K562 (cell line): ENCODE results near the gene PTBP3. TPM values are rescaled to one million over a fixed set of nuclear protein-coding genes. Genes with fewer than 3 reads are reported as not detected.

Experiments used
- ATAC-seq: fragments of 200-7000 bp; cut with Tn5 transposase; 3 replicates; pipeline ENCODE4 v1.9.1; 2020; ENCODE audit warnings: moderate library complexity
- BruUV-seq: library from RNA; stranded (reverse); fragments of 400-500 nt; replicated peaks from 2 replicates; lab custom pipeline; 2021; lab: Mats Ljungman, UMichigan
- CTCF ChIA-PET: fragments of 300-600 bp; formaldehyde crosslinking; extraction: SDS; loops from one replicate; lab custom pipeline; 2021; ENCODE audit warnings: low intra/inter-chr PET ratio; lab: Yijun Ruan, JAX
- POLR2A ChIA-PET: fragments of 300-600, 350-650 bp; sonication (Branson Sonifier 250); formaldehyde crosslinking; extraction: SDS; loops from one replicate; lab custom pipeline; 2021; ENCODE audit warnings: antibody characterized with exemption, inconsistent platforms; lab: Yijun Ruan, JAX
- DNase-seq, 4 experiments: peaks; one replicate each; pipeline versions ENCODE4 v3.0.0 to v3.0.0-alpha.2; 2011 to 2018; ENCODE audit warnings: low spot score in 3 of 4, mixed read lengths in 3 of 4; ENCODE audit errors: extremely low read depth in 1 of 4
- FAIRE-seq: peaks from 2 replicates; lab custom pipeline; 2011; peaks lifted over from hg19 to GRCh38; lab: Jason Lieb, UNC
- H2AFZ ChIP-seq: 2 replicates; pipeline ENCODE4 v1.6.0; 2011; ENCODE audit warnings: low read depth, low read length, control low read depth, inconsistent platforms
- H3K27ac ChIP-seq: fragments of 200-600 bp; 3 replicates; pipeline ENCODE4 v1.8.0; 2011; ENCODE audit warnings: low read depth, mild to moderate bottlenecking, control low read depth, inconsistent platforms, low read length, moderate library complexity, mixed read lengths; ENCODE audit errors: extremely low read depth
- H3K27me3 ChIP-seq, 2 experiments: fragments of 300-600 bp in 1 of 2; 2 replicates in 1 of 2; 3 replicates in 1 of 2; pipeline versions ENCODE4 v1.6.0 to v1.8.0; 2011; ENCODE audit warnings: inconsistent platforms in 2 of 2, low read length in 2 of 2, mild to moderate bottlenecking in 1 of 2, mixed read lengths in 1 of 2, moderate library complexity in 1 of 2; ENCODE audit not compliant: control insufficient read depth in 2 of 2, insufficient read depth in 2 of 2
- H3K36me3 ChIP-seq: fragments of 300-600 bp; 3 replicates; pipeline ENCODE4 v1.8.0; 2011; ENCODE audit warnings: mild to moderate bottlenecking, low read length, inconsistent platforms; ENCODE audit not compliant: control insufficient read depth, insufficient read depth
- H3K4me1 ChIP-seq, 2 experiments: fragments of 200-600 bp in 1 of 2; replicated peaks in 1 of 2; 2 replicates in 1 of 2; 3 replicates in 1 of 2; pipeline versions ENCODE4 v1.5.1 to v1.8.0; 2011; ENCODE audit warnings: inconsistent platforms in 2 of 2, low read length in 2 of 2, mild to moderate bottlenecking in 1 of 2, mixed read lengths in 1 of 2, moderate library complexity in 1 of 2; ENCODE audit not compliant: control insufficient read depth in 2 of 2, insufficient read depth in 2 of 2
- H3K4me2 ChIP-seq: 2 replicates; pipeline ENCODE4 v1.6.1; 2011; ENCODE audit warnings: low read length, control low read depth, inconsistent platforms, mixed read lengths; ENCODE audit not compliant: insufficient read depth
- H3K4me3 ChIP-seq: fragments of 200-600 bp; sonication (generic), shearing (Covaris generic); 2 replicates; pipeline ENCODE4 v1.5.1; 2016; ENCODE audit warnings: control low read depth, inconsistent platforms
- H3K79me2 ChIP-seq: fragments of 200-600 bp; 3 replicates; pipeline ENCODE4 v1.8.0; 2011; ENCODE audit warnings: low read length, inconsistent platforms; ENCODE audit not compliant: control insufficient read depth, insufficient read depth
- H3K9ac ChIP-seq, 2 experiments: 2 replicates each; pipeline versions ENCODE4 v1.6.0 to v1.6.1; 2011; ENCODE audit warnings: low read depth in 2 of 2, low read length in 2 of 2, control low read depth in 1 of 2, inconsistent platforms in 1 of 2, mild to moderate bottlenecking in 1 of 2, mixed read lengths in 1 of 2; ENCODE audit not compliant: insufficient read depth in 1 of 2
- H3K9me1 ChIP-seq: one replicate; pipeline ENCODE4 v1.6.0; 2011; ENCODE audit warnings: inconsistent platforms, mild to moderate bottlenecking, low read length, moderate library complexity; ENCODE audit not compliant: control insufficient read depth, insufficient read depth
- H3K9me3 ChIP-seq: replicated peaks from 2 replicates; pipeline ENCODE4 v1.5.1; 2011; ENCODE audit warnings: low read depth, low read length, inconsistent platforms; ENCODE audit not compliant: control insufficient read depth, insufficient read depth
- H4K20me1 ChIP-seq: replicated peaks from 2 replicates; pipeline ENCODE4 v1.6.1; 2011; ENCODE audit warnings: low read length, inconsistent platforms, mixed read lengths; ENCODE audit not compliant: control insufficient read depth, insufficient read depth
- ARHGAP35 ChIP-seq: fragments of 450-650 bp; IDR thresholded peaks from 2 replicates; pipeline ENCODE4 v1.6.1; 2018; ENCODE audit not compliant: partially characterized antibody
- ATF3 ChIP-seq, 2 experiments: fragments of 450-650 bp in 1 of 2; sonication (generic) in 1 of 2; formaldehyde crosslinking in 1 of 2; IDR thresholded peaks in 1 of 2; conservative IDR thresholded peaks in 1 of 2; 2 replicates each; pipeline versions ENCODE4 v1.6.1 to v1.8.1; 2016 to 2023; ENCODE audit warnings: mild to moderate bottlenecking in 2 of 2, moderate library complexity in 2 of 2, inconsistent platforms in 1 of 2, missing genetic modification reagents in 1 of 2
- ATF6 ChIP-seq: sonication (generic); formaldehyde crosslinking; IDR thresholded peaks from 2 replicates; pipeline ENCODE4 v1.4.0; 2020; ENCODE audit warnings: mild to moderate bottlenecking, missing genetic modification reagents
- HDAC1 ChIP-seq, 2 experiments: fragments of 450-650 bp; IDR thresholded peaks; 2 replicates each; pipeline ENCODE4 v1.6.1; 2016 to 2017; ENCODE audit warnings: inconsistent platforms in 1 of 2, mild to moderate bottlenecking in 1 of 2, moderate library complexity in 1 of 2
- HDAC6 ChIP-seq: IDR thresholded peaks from 2 replicates; pipeline ENCODE4 v1.6.1; 2012; ENCODE audit warnings: low read depth, mild to moderate bottlenecking, control low read depth, inconsistent platforms, low read length, moderate library complexity
- HLTF ChIP-seq: fragments of 450-650 bp; IDR thresholded peaks from 2 replicates; pipeline ENCODE4 v1.6.1; 2016
- KDM1A ChIP-seq, 2 experiments: fragments of 450-650 bp; IDR thresholded peaks; 2 replicates each; pipeline ENCODE4 v1.6.1; 2016; ENCODE audit warnings: mild to moderate bottlenecking in 2 of 2
- MYC ChIP-seq, 2 experiments: fragments of 250-450 bp in 1 of 2; sonication (Bioruptor Pico) in 1 of 2; IDR thresholded peaks; 2 replicates each; pipeline versions ENCODE4 v1.5.1 to v1.6.1; 2012 to 2021; ENCODE audit warnings: low read depth in 2 of 2, borderline replicate concordance in 1 of 2, improper control_type of control experiment in 1 of 2, low read length in 1 of 2, mild to moderate bottlenecking in 1 of 2, moderate library complexity in 1 of 2
- POLR2A ChIP-seq: fragments of 450-650 bp; conservative IDR thresholded peaks from 2 replicates; pipeline ENCODE4 v1.6.1; 2016
- PREB ChIP-seq: sonication (generic); formaldehyde crosslinking; IDR thresholded peaks from 2 replicates; pipeline ENCODE4 v1.8.1; 2023; ENCODE audit warnings: mild to moderate bottlenecking, missing genetic modification reagents
- ZKSCAN8 ChIP-seq: fragments of 200-800 bp; sonication (Bioruptor generic); IDR thresholded peaks from 2 replicates; pipeline ENCODE4 v1.6.1; 2016; ENCODE audit warnings: missing genetic modification characterization, missing compliant biosample characterization
- ZNF232 ChIP-seq: sonication (generic); formaldehyde crosslinking; IDR thresholded peaks from 2 replicates; pipeline ENCODE4 v1.8.0; 2022; ENCODE audit warnings: mild to moderate bottlenecking, missing genetic modification reagents
- ZNF449 ChIP-seq: fragments of 250-450 bp; sonication (Bioruptor Pico); IDR thresholded peaks from 2 replicates; pipeline ENCODE4 v1.8.0; 2022; ENCODE audit warnings: moderate library complexity, mild to moderate bottlenecking, inconsistent platforms
- ZNF507 ChIP-seq: conservative IDR thresholded peaks from 2 replicates; pipeline ENCODE4 v1.6.1; 2017; ENCODE audit warnings: missing genetic modification characterization, missing compliant biosample characterization
- ZNF57 ChIP-seq: fragments of 450-650 bp; formaldehyde crosslinking; IDR thresholded peaks from 2 replicates; pipeline ENCODE4 v1.4.0; 2020; ENCODE audit warnings: mild to moderate bottlenecking, moderate library complexity
- ZNF584 ChIP-seq: fragments of 200-800 bp; sonication (Bioruptor generic); IDR thresholded peaks from 2 replicates; pipeline ENCODE4 v1.6.1; 2016; ENCODE audit warnings: low read depth, mild to moderate bottlenecking, missing genetic modification characterization, missing compliant biosample characterization
- WGBS: fragments of 100-300 bp; shearing (Covaris generic); methylation state at CpG from one replicate; pipeline ENCODE4 v1.1.6; 2016; ENCODE audit warnings: low coverage, mixed read lengths; ENCODE audit not compliant: insufficient coverage; ENCODE audit errors: missing lambda C conversion rate; 5-methylcytosine and 5-hydroxymethylcytosine counted together
- in situ Hi-C: fragments of 300-500 bp; cut with MboI; formaldehyde crosslinking; loops from 4 replicates; pipeline ENCODE4 v1.15.0; 2018; ENCODE audit warnings: inconsistent platforms, mixed read lengths
- intact Hi-C: fragments of 100-400 bp; cut with micrococcal nuclease; formaldehyde crosslinking; loops from 2 replicates; pipeline ENCODE4 v1.14.2; 2022
- polyA plus RNA-seq, 8 experiments: library from polyadenylated mRNA; depleted of rRNA in 4 of 8; stranded (reverse) in 5 of 8; unstranded in 3 of 8; fragments of >200 nt; fragmentation: Nextera tagmentation in 2 of 8; fragmentation: Illumina TruSeq in 1 of 8; extraction: Ambion mirVana in 2 of 8; extraction: Trizol in 1 of 8; gene quantifications; 2 replicates each; pipeline versions ENCODE4 v1.2.1 to v1.2.3, GENCODE V29; 2011 to 2014; ENCODE audit warnings: inconsistent platforms in 1 of 8, missing spikeins in 1 of 8
- total RNA-seq, 7 experiments: library from RNA; depleted of rRNA in 6 of 7; stranded (reverse); fragments of >200 nt in 6 of 7; fragmentation: Illumina TruSeq in 2 of 7; extraction: Trizol in 2 of 7; gene quantifications; 2 replicates each; pipeline versions ENCODE4 v1.2.1 to v1.2.3, GENCODE V29; 2011 to 2021; ENCODE audit warnings: low replicate concordance in 1 of 7

PTBP3 gene
- total and polyA plus RNA-seq, 9 of the 15 experiments (the other 6 are each of a cell fraction or from before 2014, with no cell fraction given): 22.4 to 132 (median 68.0) TPM

- Histone ChIP-seq H3K79me2 (peaks cover 48% of the 10 kb centered on the region), H3K27ac (peak overlapping the region; percentile 99), H2AFZ (peak overlapping the region; percentile 84), H3K27me3 (no peaks in the 10 kb centered on the region), H3K36me3 (peaks cover 30% of the 10 kb centered on the region), H3K4me2 (peak overlapping the region; percentile 99), H3K9me1 (no peaks in the 10 kb centered on the region), H3K9ac (peak overlapping the region; percentile 93 to 98), H3K4me3 (peak overlapping the region; percentile 60), H4K20me1 (no peaks in the 10 kb centered on the region; the same call in 1 of the 2 replicates), H3K9me3 (no peaks in the 10 kb centered on the region), H3K4me1 (peaks cover 59 to 73% of the 10 kb centered on the region in 2 experiments)
- intact Hi-C loops: no loop called here
- POLR2A ChIA-PET: interaction anchor here (0.6 to 5.3 kb wide), 6 partner anchors 11 to 789 kb away, joined by 3 to 34 read pairs (median 4); partner anchors contain the start of gene PTBP3
- 0 out of 2 replicates have a peak, but pooled peaks have one; percentile 10 for TF ChIP-seq ATF6 (CRISPR knock-in tag)
- TF ChIP-seq POLR2A: no peak
- no peak for TF ChIP-seq MYC (IDR thresholded peaks at IDR 0.05; ENCODE audit: low read depth, low read length)
- TF ChIP-seq MYC (CRISPR knock-in tag; IDR thresholded peaks at IDR 0.05; ENCODE audit: borderline replicate concordance, low read depth): 0 out of 2 replicates have a peak, but pooled peaks have one; percentile 1
- TF ChIP-seq ZNF584 (CRISPR knock-in tag): 0 out of 2 replicates have a peak, but pooled peaks have one; percentile 46
- no peak for TF ChIP-seq ATF3 (IDR thresholded peaks at IDR 0.05)
- TF ChIP-seq ATF3 (CRISPR knock-in tag; conservative IDR thresholded peaks at IDR 0.05): no peak
- no peak for TF ChIP-seq ARHGAP35
- no peak for TF ChIP-seq ZNF507 (tag)
- no peak for TF ChIP-seq HDAC6
- TF ChIP-seq ZNF232 (CRISPR knock-in tag): no peak
- no peak for TF ChIP-seq HLTF
- peak; percentile 4; the same call in 1 of the 2 replicates for TF ChIP-seq ZKSCAN8 (CRISPR knock-in tag)
- TF ChIP-seq PREB (CRISPR knock-in tag): no peak
- no peak for TF ChIP-seq KDM1A (IDR thresholded peaks at IDR 0.05)
- TF ChIP-seq ZNF449 (CRISPR knock-in tag): no peak
- no peak for TF ChIP-seq HDAC1 (IDR thresholded peaks at IDR 0.05)
- TF ChIP-seq ZNF57: no peak
- in situ Hi-C loops: no loop called here
- CTCF ChIA-PET: no interaction called here
- no TSS peak for BruUV-seq
- ATAC-seq: no peak
- 66% methylated on average over 17 of the region's 17 CpGs for WGBS
- FAIRE-seq: no peak
- peak in 1 of 4 experiments; percentile 33 for DNase-seq
Measured at GRCh38 chr9:112175796-112176315, 157.6 kb downstream of the PTBP3 start.
